DOHH2 (cell line): ENCODE measurements around the gene REXO4.

Source experiments
- H3F3A ChIP-seq: fragments of 200-600 bp; sonication (generic), shearing (Covaris generic); 2 replicates; pipeline ENCODE4 v1.6.0; 2016; ENCODE audit warnings: antibody characterized with exemption, mild to moderate bottlenecking; ENCODE audit not compliant: control insufficient read depth, insufficient read depth
- H3K27ac ChIP-seq: fragments of 200-600 bp; sonication (generic); 2 replicates; pipeline ENCODE4 v1.5.1; 2014; ENCODE audit warnings: low read depth, mild to moderate bottlenecking, low read length, moderate library complexity
- H3K27me3 ChIP-seq: fragments of 200-600 bp; sonication (generic); 2 replicates; pipeline ENCODE4 v1.6.1; 2014; ENCODE audit warnings: mild to moderate bottlenecking, low read length, mixed read lengths; ENCODE audit not compliant: control insufficient read depth
- H3K36me3 ChIP-seq: fragments of 200-600 bp; sonication (generic); 2 replicates; pipeline ENCODE4 v1.6.1; 2014; ENCODE audit warnings: mild to moderate bottlenecking, low read length, moderate library complexity, mixed read lengths; ENCODE audit not compliant: control insufficient read depth
- H3K4me1 ChIP-seq: fragments of 200-600 bp; sonication (generic); 2 replicates; pipeline ENCODE4 v1.6.1; 2014; ENCODE audit warnings: mild to moderate bottlenecking, low read length, mixed read lengths; ENCODE audit not compliant: control insufficient read depth
- H3K4me2 ChIP-seq: fragments of 200-600 bp; sonication (generic); 2 replicates; pipeline ENCODE4 v1.6.0; 2014; ENCODE audit warnings: mild to moderate bottlenecking, low read length, moderate library complexity
- H3K4me3 ChIP-seq: fragments of 200-600 bp; sonication (generic); 2 replicates; pipeline ENCODE4 v1.5.1; 2014; ENCODE audit warnings: mild to moderate bottlenecking, low read length, mixed read lengths
- H3K79me2 ChIP-seq: fragments of 200-600 bp; sonication (generic); 2 replicates; pipeline ENCODE4 v1.6.1; 2014; ENCODE audit warnings: mild to moderate bottlenecking, low read length, mixed read lengths; ENCODE audit not compliant: control insufficient read depth
- H3K9me2 ChIP-seq: fragments of 200-600 bp; sonication (generic); replicated peaks from 2 replicates; pipeline ENCODE4 v1.6.1; 2014; ENCODE audit warnings: mild to moderate bottlenecking, low read length, mixed read lengths; ENCODE audit not compliant: control insufficient read depth
- H3K9me3 ChIP-seq: fragments of 200-600 bp; sonication (generic); 2 replicates; pipeline ENCODE4 v1.6.1; 2014; ENCODE audit warnings: antibody characterized with exemption, low read length, mixed read lengths; ENCODE audit not compliant: control insufficient read depth, insufficient read depth
- H4K20me1 ChIP-seq: fragments of 200-600 bp; sonication (generic); 2 replicates; pipeline ENCODE4 v1.6.0; 2014; ENCODE audit warnings: low read depth, mild to moderate bottlenecking, antibody characterized with exemption, low read length, moderate library complexity; ENCODE audit not compliant: control insufficient read depth, insufficient read depth
- EZH2phosphoT487 ChIP-seq: fragments of 200-600 bp; sonication (generic); IDR thresholded peaks from 2 replicates; pipeline ENCODE4 v1.6.1; 2017; ENCODE audit warnings: borderline replicate concordance, mild to moderate bottlenecking, antibody characterized with exemption, low read length, moderate library complexity, mixed read lengths
- TF ChIP-seq, protein P1 (sequence below): fragments of 200-600 bp; sonication (generic); IDR thresholded peaks from one replicate; pipeline ENCODE4 v1.5.1; 2014; ENCODE audit warnings: antibody characterized with exemption, mild to moderate bottlenecking, low read depth, low read length; ENCODE audit not compliant: poor library complexity, severe bottlenecking

Gene REXO4

DNA sequence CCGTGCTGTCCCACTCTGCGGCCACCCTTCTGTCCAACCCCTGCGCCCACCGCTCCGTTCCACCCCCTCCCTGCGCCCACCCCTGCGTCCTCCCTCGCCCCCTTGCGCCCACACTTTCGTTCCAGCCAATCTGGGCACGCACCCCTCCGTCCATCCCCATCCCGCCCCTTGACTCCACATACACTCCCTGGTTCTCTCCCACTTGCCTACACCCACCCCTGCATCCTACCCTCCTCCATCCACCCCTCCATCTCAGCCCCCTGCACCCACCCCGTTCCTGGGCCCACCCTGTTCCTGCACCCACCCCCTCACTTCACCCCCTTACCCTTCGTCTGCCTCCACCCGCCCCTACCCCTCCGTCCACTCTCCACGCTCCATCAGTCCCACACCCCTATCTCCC, 11.4 kb upstream of the REXO4 start:
- Histone ChIP-seq H4K20me1 (no peaks in the 10 kb centered on the region), H3K27me3 (peaks cover 25% of the 10 kb centered on the region), H3K4me2 (no peak overlapping the region), H3K9me3 (no peaks in the 10 kb centered on the region), H3F3A (no peaks in the 10 kb centered on the region), H3K4me1 (no peaks in the 10 kb centered on the region), H3K4me3 (no peak overlapping the region), H3K79me2 (no peaks in the 10 kb centered on the region), H3K27ac (no peak overlapping the region), H3K36me3 (no peaks in the 10 kb centered on the region), H3K9me2 (no peaks in the 10 kb centered on the region)
- TF ChIP-seq, protein P1, sequence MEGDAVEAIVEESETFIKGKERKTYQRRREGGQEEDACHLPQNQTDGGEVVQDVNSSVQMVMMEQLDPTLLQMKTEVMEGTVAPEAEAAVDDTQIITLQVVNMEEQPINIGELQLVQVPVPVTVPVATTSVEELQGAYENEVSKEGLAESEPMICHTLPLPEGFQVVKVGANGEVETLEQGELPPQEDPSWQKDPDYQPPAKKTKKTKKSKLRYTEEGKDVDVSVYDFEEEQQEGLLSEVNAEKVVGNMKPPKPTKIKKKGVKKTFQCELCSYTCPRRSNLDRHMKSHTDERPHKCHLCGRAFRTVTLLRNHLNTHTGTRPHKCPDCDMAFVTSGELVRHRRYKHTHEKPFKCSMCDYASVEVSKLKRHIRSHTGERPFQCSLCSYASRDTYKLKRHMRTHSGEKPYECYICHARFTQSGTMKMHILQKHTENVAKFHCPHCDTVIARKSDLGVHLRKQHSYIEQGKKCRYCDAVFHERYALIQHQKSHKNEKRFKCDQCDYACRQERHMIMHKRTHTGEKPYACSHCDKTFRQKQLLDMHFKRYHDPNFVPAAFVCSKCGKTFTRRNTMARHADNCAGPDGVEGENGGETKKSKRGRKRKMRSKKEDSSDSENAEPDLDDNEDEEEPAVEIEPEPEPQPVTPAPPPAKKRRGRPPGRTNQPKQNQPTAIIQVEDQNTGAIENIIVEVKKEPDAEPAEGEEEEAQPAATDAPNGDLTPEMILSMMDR: no peak
- TF ChIP-seq EZH2phosphoT487: no peak

DNA sequence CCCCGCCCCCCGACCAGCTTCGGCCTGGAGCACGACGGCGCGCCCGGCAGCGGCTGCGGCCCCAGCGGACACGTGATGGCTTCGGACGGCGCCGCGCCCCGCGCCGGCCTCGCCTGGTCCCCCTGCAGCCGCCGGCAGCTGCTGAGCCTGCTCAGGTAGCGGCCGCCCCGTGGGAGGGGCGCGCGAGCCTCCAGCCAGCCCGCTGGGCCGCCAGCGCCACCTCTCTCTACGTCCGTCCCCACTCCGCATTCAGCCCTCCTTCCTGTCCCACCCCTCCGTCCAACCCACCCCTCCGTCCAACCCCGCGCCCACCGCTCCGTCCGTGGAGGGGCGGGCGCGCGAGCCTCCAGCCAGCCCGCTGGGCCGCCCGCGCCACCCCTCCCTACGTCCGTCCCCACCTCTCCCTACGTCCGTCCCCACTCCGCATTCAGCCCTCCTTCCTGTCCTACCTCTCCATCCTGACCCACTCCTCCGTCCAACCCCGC, 10.8 kb upstream of the REXO4 start:
- H3K9me2 ChIP-seq: no peaks in the 10 kb centered on the region
- H3K27ac ChIP-seq: no peak overlapping the region
- peaks cover 25% of the 10 kb centered on the region for H3K27me3 ChIP-seq
- H3K79me2 ChIP-seq: no peaks in the 10 kb centered on the region
- H3K4me1 ChIP-seq: no peaks in the 10 kb centered on the region
- no peak overlapping the region for H3K4me3 ChIP-seq
- no peaks in the 10 kb centered on the region for H3K9me3 ChIP-seq
- H3F3A ChIP-seq: no peaks in the 10 kb centered on the region
- H3K4me2 ChIP-seq: no peak overlapping the region
- no peaks in the 10 kb centered on the region for H3K36me3 ChIP-seq
- TF ChIP-seq EZH2phosphoT487: no peak
- TF ChIP-seq, protein P1: no peak
- H4K20me1 ChIP-seq: no peaks in the 10 kb centered on the region

DNA sequence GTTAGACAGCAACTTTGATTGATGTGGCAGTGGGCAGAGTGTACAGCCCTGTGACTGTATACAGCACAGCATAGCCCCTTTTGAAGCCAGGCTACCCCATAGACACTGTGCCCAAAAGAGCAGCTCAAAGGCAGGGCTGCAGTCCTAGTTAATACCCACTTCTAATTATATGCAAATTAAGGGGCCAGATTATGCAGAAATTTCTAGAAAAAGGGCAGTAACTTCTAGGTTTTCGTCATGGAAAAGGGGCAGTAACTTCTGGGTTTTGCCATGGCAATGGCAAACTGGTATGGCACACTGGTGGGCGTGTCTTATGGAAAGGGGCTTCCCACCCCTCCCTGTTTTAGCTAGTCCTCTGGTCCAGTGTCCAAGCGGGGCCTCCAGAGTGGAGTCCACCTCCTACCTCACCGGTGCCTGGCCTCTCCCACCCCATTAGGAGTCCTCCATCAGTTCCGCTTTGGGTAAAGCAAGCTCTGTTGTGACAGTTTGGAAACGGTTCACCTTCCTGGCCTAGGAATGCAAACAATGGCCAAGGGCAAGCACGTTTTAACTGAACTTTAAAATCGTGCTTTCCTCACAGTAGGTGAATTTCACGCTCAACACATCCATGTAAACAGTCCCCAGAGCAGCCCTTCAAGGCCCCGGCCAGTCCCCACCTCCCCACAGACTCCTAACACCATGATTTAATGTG, 10.0 kb upstream of the REXO4 start:
- H3K4me2 ChIP-seq: no peak overlapping the region
- peaks cover 25% of the 10 kb centered on the region for H3K27me3 ChIP-seq
- no peaks in the 10 kb centered on the region for H3K4me1 ChIP-seq
- H3K9me2 ChIP-seq: no peaks in the 10 kb centered on the region
- H3F3A ChIP-seq: no peaks in the 10 kb centered on the region
- TF ChIP-seq, protein P1: no peak
- TF ChIP-seq EZH2phosphoT487: no peak
- no peaks in the 10 kb centered on the region for H3K9me3 ChIP-seq
- no peaks in the 10 kb centered on the region for H3K36me3 ChIP-seq
- no peaks in the 10 kb centered on the region for H3K79me2 ChIP-seq
- H4K20me1 ChIP-seq: no peaks in the 10 kb centered on the region
- no peak overlapping the region for H3K4me3 ChIP-seq
- H3K27ac ChIP-seq: no peak overlapping the region
